GM18508 (cell line): ENCODE measurements around the gene SPRED2.

Experiments
- ATAC-seq: cut with Tn5 transposase; IDR thresholded peaks from one replicate; pipeline ENCODE4 v1.9.1; 2021; ENCODE audit warnings: moderate number of reproducible peaks; ENCODE audit not compliant: insufficient read depth, unreplicated experiment

Gene SPRED2

DNA sequence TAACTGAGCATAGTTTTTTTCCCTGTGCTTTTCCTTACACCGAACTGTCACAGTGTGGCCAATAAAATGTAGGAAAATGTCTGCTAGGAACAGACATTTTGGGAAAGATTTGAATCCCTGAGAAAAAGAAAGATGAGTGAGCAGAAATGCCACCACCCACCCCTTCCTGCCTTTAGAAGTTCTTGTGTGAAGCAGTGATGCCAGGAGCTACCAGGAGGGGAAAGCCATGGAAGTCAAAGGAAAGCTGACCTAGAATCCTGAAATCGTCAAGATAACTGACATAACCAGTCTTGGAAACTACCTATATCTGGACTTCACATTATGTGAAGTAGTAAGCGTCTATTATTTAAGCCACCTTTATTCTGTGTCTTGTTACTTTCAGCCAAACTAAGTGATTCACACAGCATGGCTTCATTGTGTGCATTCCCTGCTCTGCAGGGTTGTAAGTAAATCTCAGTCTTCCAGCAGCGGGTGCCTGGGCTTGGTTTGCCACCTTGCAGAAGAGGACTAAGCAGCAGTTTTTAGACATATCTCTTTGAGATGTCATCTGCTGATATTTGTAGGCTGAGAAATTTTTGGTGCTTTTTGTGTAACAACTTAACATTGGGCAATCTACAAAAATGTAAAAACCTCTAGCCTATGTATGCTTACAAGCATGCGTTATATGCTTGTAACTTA, 11.2 kb upstream of the SPRED2 start:
- no peak for ATAC-seq

DNA sequence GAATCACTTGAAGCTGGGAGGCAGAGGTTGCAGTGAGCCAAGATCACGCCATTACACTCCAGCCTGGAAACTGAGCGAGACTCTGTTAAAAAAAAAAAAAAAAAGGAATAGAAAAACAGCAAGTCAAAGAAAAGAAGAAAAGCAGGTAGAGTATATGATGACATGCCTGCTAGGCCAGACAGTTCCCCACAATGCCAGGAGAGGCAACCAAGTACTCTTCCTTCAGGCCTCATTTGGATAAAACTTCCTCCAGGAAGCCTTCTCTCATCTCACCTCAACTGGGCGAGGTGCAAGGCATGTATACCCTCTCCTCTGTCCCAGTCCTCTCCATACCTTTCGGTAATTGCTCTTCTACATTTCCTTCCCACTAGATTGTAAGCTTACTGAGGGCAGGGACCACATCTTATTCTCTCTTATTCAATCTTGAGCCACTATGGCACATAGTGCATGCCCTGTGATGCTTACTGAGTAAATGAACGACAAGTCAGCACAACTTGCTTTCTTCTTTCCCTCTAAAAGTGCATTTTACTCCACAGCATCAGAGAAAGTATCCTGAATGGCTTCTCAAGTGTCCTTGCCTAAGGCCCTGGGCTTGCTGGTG, 10.1 kb upstream of the SPRED2 start:
- no peak for ATAC-seq

DNA sequence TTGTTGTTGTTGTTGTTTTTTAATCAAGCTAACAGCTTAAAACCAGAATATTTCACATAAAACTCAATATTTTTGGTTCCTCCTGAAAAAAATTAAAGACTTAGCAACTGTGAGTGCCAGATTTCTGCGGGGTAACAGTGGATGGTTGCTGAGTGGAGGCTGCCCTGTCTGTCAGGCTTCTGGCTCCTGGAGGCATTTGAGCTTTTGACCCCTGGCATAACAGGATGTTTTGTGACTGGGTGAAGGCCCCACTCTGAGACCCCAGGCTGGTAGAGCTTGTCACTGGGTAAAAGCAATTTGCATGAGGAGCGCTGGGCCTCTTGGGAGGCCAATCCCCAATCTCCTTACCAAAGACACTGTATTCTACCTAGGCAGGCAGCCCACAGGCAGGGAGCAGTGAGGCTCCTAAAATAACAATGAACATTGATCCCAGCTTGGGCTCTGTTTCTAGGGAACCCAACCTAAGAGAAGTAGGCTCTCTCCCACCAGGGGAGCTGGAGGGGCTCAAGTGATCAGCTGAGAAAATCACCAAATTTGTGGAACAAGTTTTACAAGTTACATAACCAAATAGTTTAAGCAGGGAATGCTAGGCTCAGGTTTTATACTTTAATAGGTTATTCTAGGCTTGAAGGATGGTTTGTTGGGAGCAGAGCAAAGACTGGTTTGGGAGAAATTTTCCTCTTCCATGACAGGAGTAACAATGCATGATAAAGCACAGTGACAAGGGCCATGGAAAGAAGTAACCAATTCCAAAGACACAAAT, 5.9 kb upstream of the SPRED2 start:
- no peak for ATAC-seq

DNA sequence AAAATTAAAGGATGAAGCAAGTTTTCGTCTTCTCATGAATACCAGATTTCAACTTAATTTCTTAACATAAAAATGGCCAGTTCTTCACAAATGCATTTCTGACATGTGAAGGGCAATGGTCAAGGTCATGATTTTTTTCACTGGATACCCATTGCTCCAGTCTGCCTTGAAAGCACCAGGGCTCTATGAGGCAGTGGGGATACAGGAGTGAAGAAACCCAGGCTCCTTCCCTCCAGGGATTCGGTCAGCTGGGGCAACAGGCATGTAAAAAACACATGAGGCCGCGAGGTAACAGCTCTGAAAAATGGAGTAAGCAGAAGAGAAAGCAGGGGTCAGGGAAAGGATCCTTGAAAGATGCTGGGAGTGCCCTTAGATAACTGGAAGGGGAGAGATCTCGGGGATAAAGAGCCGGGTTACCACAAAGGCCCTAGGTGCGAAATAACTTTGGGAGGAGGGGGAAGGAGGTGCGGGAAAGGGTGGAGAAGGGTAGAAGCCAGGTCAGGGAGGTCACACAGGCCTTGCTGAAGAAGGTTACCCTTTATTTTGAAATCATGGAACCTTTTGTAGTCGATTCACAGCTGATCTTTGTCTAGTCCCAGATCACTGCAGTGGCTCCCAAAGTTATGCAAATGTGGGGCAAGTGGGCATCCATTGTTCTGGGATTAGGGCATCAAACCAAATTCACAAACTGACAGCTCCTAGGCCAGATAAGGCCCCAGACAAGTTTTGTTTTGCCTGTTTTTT, 5.2 kb upstream of the SPRED2 start:
- no peak for ATAC-seq

DNA sequence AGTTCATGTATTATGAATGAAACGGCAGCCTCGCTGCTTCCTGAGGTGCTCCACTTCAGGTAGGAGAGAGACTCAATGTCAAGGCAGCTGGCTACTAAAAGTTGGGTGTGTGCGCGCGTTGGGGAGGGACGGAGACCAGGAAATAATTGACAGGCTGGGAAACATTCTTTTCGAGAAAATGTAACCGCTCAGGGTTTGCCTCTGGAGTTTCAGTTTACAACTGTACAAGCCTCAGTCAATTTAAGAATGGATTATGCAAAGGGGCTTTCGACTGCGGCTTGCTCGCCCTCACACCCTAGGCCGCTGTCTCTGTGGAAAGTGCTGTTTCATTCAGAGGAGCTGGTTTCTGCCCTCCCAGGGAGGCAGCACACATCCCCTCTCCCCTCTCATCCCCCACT, 4.4 kb upstream of the SPRED2 start:
- peak; percentile 76 for ATAC-seq

DNA sequence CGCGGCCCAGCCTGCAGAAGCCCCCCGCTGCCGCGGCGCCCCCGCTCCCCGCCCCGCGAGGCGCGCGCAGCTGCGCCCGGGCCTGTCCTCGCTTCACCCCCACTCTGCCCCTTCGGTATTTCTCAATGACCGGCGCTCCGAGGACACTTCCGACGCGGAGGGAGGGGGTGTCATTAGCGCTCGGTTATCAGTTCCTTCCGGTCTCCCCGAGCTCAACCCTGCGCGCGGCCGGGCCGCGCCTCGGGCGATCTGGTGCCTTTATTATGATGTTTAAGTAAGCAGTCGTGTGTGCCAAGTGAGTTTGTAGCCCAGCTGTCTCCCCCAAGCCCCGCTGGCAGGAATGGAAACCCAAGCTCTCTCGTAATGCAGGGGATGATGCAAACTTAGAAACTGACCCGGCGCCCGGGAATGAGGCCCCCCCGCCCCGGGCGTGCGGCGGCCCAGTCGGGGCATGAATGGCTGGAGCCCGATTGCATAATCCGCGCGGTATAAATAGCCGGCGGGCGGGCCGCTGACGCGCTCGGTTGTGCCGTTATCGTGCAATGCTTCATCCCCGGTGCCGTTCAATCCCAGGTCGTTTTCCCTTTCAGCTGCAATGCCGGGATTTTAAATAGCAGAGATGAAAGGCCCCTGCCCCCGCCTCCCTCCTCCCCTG, 3.9 kb upstream of the SPRED2 start:
- no peak for ATAC-seq

DNA sequence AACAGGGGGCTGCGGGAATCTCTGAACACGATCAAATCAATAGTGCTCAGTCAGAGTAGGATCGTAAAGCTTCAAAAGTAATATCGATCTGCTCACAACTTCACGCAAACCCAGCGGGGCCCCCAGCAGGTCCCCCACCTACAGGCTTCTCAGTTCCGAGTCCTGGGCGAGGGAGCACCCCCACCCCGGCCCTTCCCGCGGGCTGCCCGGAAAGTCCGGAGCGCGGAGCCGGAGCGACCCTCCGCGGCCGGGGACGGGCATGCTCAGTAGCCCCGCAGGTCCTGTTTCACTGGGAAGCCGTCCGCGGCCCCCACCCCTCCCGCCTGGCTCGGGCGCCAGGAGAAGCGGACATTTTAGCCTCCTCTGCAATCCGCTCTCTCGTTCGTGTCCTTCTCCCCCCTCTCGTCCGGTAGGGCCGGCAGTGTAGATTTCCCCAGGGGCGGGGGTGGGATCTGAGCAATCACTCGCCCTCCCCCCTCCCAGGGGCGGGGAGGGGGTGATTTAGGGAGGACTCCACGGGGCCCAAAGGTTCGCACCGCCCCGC, 3.3 kb upstream of the SPRED2 start:
- ATAC-seq = no peak

DNA sequence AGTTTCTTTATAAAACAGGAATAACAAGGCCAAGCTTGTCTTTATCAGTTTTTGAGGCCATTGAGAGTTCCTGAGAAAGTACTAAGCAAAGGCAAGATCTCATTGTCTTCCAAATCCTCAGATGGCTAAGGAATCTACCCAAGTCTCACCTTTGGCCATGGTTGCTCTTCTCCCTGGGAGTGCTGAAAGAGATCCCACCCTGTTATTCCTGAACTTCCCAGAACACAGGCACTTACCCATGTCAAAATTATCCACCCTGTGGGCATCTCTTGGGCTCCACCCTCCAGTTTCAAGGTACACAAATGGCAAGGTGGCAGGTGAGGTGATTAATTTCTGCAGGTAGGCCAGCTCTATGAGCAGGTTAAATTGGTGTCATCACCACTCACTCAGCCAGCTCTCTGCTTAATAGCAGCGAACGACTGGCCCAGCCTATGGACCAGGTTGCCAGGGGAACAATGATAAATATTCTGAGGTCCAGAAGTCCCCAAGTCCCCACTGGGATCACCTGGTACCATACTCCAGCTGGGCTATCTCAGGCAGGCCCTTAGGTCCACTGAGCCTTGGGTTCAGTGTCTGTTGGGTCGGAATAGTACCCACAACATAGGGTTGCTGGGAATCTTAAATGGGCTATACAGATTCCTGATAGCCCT, 2.3 kb upstream of the SPRED2 start:
- no peak for ATAC-seq

DNA sequence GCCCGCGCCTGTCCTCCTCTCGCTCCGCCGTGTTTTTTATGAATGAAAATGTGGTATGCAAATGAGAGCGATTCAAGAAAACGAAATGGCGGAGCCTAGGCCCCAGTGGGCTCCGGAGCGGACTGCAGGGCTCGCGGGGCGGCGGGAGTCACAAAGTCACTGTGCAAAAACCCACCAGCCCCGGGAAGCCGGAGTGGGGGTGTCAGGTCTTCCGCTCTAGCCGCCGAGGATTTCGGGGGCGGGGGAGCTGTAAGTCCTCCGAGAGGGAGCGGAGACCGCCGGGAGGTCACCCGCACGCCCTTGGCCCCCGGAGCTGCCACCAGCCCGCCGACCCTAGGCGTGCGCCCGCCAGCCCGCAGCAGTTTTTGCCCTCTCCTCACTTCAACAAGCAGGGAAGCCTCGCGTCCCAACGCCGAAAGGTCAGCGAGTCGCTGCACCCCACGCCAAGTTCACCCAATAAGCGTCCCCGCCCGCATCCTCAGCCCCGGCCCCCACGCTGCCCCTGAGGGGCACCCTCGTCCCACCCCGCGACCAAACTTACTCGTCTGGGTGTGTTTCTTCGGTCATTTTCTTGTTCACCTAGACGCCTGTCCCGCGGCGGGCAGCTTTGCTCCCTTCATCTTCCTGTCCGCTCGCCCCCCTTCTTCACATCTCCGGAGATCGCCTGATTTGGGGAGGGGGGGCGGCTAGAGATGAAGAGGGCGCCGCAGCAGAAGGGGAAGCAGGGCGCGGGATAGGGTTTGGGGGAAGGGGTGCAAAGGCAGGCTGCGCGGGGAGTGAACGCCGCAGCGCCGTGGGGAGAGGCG, 775 bp downstream of the SPRED2 start:
- ATAC-seq = no peak

DNA sequence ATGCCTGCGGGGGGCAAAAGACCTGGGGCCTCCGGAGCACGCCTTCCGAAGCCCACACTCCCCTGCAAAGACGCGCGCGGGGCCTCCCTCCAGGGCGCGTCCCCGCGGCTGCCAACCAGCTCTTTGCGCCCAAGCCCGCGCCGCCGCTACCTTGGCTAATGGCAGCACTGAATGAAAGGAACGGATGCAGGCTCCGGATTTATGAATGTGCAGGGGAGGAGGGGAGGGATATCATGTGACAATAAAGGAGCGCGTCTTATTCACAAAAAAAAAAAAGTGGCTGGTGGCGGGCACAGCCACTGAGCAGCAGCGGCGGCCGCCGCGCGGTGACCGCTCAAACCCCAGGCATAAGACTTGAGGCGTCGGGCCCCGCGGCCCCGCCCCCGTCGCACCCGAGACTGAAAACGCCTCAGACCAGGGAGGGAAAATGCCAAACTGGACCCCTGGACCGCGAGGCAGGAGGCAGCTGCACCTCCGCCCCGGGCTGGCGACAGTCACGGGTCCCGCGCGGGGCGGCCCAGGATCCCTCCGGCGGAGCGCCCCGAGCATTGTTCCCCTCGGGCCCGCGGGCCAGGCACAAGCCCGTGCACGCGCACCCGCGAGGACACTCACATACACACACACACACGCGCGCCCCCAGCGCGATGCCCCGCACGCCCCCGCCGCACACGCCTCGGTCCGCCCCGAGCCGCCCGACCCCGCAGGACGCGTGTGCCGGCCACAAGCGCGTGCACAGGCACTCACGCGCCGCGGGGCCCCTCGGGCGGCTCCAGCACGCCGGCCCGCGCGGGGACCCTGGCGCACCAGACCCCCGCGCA, 1.6 kb downstream of the SPRED2 start:
- ATAC-seq = no peak

DNA sequence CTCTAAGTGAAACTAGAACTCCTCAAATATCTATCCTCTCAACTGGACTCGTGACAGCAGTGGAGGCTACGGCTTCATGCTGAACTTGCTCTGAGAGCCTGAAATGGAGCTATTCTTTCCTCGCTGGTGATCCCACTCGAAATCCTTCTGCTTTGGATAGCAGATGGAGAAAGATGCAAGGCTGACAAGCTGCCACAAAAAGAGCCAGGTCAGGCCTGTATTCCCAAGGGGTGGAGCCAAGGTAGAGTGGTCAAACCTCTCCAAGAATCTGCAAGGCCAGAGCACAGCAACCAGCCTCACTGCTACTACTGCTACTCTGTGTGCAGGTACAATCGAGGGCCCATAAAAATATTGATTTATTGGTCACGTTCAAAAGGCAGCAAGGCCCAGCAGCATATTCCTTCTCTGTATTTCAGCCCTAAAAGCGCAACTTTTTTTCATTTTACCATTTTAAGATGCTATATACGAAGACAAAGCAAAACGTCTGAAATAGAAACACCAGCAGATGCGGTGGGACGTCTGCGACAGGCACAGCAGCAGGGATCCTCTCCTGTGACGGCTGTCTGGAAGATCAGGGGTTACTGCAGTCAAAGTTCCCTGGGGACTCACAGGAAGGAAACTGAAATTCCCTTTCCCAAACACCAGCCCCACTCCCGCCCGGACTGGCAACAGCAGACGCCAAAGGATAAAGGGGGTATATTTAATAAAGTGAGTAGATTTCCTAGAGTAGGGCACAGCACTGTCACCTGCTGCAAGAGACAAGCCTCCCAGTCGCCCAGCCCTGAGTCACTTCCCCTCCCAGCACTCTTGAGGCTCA, 2.4 kb downstream of the SPRED2 start:
- ATAC-seq = no peak

DNA sequence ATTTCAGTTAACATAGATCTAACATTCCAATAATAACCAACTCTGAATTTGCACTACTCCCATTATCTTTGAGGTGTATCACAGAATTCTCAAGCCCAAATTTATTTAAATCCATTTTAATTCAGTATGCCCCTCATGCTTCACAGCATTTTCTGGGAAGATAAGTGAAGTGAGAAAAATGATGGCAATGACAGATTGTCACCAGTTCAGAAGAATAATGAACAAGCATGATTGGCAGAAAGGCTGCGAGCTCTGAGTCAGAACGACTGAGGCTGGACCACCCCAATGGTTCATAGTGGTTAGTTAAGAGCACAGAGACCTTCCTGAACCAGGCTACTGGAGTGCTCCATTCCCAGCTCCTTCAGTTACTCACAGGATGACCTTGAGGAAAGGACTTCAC, 4.9 kb downstream of the SPRED2 start:
- ATAC-seq = no peak

DNA sequence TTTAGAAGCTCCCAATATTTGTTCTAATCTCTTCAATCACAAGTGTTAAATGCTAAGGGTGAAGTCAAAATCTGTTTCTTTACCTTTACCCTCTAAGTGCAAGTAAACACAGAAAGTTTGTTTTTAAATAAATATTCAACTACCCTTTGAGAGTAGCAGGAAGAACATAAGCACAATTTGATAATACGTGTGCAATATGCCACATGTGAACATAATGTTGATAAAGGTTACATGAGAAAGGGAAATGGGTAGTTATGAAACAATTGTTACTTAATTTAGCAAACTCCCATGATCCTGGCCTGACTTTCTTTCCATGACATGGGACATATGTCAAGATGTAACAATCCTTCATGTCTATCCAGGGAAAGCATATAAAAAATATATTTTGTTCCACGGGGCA, 7.1 kb downstream of the SPRED2 start:
- ATAC-seq = no peak

DNA sequence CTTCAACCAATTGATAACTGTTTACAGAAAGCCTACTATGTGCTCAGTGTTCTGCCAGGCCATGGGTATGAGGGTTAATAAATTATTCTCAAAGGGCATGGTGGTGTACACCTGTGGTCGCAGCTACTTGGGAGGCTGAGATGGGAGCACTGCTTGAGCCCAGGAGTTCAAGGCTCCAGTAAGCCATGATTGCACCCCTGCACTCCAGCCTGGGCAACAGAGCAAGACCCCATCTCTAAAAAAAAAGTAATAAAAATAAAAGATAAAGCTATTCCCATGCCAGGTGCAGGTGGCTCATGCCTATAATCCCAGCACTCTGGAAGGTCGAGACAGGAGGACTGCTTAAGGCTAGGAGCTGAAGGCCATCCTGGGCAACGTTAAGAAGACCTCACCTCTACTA, 8.0 kb downstream of the SPRED2 start:
- ATAC-seq = no peak

DNA sequence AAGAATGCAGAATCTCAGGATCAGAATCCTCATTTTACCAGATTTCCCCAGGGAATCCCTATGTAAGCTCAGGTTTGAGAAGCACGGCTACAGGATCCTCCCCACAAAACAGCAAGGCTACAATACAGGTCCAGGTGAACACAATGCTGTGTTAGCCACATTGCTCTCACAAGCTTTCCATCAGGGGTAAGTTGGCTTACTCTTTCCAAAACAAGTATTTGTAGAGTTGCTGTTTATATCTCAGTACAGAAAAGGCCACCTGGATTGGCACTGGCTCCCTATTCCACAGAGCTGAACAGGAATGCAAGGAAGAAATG, 11.0 kb downstream of the SPRED2 start:
- no peak for ATAC-seq

DNA sequence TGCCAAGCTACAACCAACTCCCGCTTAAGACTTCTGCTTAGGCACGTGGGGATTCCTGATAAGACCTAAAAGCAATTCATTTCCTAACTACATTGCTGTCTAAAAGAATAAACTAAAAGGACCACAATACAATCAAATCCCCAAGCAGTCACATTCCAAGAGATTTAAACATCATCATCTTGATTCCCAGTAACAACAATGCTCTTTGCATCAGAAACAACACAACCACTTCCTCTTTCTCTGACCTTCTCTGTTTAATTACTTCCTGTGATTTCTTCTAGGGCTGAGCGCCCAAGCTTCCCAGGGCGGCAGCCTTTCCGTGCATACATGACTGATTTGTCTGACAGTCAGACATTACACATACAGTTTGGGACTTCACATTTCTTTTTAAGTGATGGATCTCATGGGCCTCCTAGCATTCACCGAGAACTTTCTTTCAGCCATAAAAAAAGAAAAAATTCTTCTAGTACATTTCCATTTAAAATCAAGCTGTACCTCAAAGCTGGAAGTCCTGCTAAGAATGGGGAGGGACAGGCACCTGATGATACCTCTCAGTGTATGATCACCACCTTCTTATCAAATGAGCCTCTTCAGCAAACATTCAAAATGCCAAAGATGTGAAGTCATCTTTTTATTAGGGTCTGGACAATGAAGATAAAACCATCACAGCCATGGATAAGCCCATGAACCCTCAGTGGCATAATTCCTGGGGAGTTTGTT, 11.5 kb downstream of the SPRED2 start:
- ATAC-seq = peak; percentile 64
